Daoy (cell line): ENCODE data around the gene AIFM2. TPM values are rescaled to one million over a fixed set of nuclear protein-coding genes. Genes with fewer than 3 reads are reported as not detected.
A peak's percentile ranks its signal among the peaks of the same experiment; 100 is the strongest.
"Not testable (repeated sequence)": the region's sequence is repeated elsewhere in the genome, so short reads cannot be mapped to it uniquely, and the experiment has no call there.

ENCODE experiments used
- DNase-seq: peaks from one replicate; pipeline ENCODE4 v3.0.0-alpha.2; 2015; ENCODE audit warnings: low read depth
- total RNA-seq: library from RNA; depleted of rRNA; stranded (reverse); fragments of >200 nt; shearing (Covaris generic); gene quantifications from 2 replicates; pipeline ENCODE4 v1.2.3, GENCODE V29; 2014

Gene AIFM2
- total RNA-seq, 1 experiment from 2014 or later, result 6.5 TPM

DNA sequence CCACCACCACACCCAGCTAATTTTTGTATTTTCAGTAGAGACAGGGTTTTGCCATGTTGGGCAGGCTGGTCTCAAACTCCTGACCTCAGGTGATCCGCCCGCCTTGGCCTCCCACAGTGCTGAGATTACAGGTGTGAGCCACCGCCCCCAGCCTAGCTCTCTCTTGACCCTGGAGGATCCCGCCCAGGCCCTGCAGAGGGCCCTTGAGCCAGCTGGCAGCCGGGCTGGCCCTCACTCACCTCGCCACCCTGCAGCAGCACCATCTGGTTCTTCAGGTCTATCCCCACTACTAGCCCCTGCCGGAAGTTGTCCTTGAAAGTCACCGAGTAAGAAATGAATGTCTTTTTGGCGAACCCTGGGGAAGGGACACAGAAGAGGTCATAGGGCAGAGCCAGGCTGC is 9.5 kb downstream of the AIFM2 start:
- DNase-seq, result not testable (repeated sequence)

- DNase-seq, result no peak
Observed at GRCh38 chr10:70122742-70123141, 9.9 kb downstream of the AIFM2 start.

GRCh38 chr10:70121281-70121949 is 11.2 kb downstream of the AIFM2 start:
- no peak for DNase-seq

DNA sequence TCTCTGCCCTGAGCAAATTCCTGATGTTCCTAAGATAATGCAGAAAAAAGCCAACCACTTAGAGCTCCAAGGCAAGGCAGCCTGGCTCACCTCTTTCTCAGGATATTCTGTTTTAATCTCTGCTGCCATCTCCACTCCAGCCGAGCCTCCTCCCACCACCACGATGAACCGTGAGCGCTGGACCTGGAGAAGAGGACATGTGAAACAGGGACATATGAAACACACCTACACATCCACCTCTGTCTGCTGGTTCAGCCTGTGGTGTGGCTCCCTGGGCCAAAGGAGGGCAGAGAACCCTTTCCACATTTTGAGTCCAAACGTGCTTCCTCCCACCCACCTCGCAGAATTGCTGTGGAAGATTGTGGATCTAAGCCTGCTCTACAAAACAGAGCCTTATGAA is 12.2 kb downstream of the AIFM2 start:
- DNase-seq, result no peak

DNA sequence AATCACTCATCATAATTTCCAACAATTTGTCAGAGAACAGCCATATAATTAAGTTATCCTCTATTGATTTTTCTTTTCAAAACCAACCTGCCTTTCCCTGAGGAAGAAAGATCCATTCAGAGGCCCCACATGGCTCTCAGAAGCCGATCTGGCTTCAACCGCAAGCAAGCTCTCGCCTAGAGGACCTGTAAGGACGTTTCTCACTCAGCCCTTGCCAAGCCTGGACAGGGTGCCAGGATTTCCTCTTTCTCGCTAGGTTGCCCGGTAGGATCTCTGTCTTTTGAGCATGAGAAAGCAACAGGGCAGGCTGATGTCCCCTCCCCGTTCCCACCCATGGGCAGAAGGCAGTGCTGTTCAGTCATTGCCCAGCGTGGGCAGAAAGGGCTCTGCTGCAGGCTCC is 13.0 kb downstream of the AIFM2 start:
- DNase-seq, result no peak

DNA sequence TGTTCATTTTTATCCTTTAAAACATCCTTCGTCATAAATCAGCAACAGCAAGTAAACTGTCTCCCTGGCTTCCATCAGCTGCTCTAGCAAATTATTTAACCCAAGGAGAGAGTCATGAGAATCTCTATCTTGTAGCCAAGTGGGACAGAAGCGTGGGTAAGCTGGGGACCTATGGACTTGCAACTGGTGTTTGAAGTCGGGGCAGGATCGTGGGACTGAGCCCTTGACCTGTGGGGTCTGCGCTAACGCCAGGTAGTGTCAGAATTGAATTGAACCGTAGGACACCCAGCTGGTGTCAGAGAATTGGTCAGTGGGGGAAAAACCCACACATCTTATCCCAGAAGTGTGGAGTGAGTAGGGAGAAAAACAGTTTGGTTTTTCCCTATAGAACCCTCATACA is 13.4 kb downstream of the AIFM2 start:
- no peak for DNase-seq

- DNase-seq, result no peak
Observed at GRCh38 chr10:70118196-70118595, 14.4 kb downstream of the AIFM2 start.

DNA sequence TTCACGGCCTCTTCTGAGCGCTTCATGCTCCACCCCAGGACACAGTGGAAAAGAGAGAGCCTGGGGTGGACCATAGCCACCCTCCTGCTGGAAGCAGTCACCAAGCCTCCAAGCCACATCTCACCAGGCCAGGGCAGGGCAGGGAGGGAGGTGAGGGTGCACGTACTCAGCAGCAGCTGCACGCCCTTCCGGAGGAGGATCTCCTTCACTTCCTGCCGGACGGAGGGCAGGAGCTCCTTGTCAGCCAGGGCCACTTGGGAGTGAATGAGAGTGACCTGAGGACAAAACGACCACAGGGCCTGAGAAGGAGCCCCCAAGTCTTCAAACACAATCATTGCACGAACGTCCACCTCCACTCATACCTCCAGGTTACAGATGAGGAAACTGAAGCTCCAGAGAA is 15.0 kb downstream of the AIFM2 start:
- DNase-seq, result no peak

- DNase-seq, result peak; percentile 16
Observed at GRCh38 chr10:70115948-70116682, 16.5 kb downstream of the AIFM2 start.

- DNase-seq, result no peak
Observed at GRCh38 chr10:70114902-70115301, 17.7 kb downstream of the AIFM2 start.

- DNase-seq, result no peak
Observed at GRCh38 chr10:70112071-70112470, 20.6 kb downstream of the AIFM2 start.

DNA sequence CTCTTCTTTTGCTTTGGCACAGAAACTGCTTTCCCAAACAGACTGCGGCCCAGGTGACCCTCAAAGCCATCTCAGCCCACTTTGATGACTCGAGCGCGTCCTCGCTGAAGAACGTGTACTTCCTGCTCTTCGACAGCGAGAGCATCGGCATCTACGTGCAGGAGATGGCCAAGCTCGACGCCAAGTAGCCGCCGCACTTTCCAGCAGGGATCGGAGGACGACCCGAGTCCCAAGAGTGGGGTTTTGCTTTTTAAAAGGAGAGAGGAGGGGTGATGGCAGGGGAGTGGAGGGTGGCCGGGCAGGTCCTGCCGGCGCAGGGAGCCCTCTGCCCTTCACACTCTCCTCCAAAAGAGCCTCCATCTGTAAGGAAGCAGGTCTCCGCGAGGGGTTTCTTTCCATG is 21.1 kb downstream of the AIFM2 start:
- DNase-seq, result no peak

DNA sequence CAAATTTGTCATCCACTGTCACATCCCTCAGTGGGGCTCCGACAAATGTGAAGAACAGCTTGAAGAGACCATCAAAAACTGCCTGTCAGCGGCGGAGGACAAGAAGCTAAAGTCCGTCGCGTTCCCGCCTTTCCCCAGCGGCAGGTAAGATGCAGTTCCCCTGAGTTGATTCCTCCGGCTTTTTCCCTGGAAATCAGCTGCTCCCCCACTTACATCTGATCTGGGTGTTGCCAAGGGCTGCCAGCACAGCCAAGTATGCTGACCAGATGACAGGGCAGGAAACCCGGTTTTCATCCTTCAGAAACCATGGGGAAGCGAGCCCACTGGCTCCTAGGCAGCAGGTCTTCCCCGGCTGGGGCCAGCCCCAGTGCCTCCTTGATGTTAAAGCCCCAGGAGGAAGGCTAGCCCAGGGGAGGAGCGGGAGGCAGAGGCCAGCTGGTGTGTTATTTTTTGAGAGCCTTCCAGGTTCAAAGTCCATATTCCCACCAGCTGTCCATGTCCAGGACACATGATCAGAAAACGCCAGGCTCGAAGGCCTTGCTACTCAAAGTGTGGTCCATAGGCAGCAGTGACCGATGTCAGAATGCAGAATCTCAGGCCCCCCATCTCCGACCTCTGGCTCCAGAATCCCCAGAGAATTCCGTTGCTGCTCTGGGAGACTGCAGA is 23.4 kb downstream of the AIFM2 start:
- DNase-seq, result no peak

- DNase-seq, result peak; percentile 39
Observed at GRCh38 chr10:70106958-70107791, 25.4 kb downstream of the AIFM2 start.

- no peak for DNase-seq
Observed at GRCh38 chr10:70101668-70102067, 31.0 kb downstream of the AIFM2 start.

DNA sequence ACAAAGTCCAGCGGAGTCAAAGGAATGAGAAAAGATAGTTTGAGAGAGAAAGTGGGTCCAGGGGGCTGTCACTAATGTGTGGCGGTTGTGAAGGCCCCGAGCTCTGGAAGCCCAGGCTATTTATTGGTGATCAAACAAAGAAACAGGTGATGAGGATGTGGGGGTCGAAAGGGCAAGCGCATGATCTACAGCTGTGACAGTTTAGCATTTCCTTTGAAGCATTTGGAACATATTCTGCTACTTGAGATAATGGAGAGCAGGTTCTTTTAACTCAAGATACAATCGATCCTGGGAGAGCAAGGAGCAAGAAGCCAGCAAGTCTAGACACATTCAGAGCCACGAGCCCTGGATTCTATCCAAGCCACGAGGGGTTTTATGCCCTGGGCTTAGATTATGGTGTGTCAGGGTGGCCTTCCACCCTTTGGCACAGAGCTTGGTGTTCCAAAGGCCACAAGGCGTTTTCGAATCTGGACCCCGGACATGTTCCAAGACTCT is 31.5 kb downstream of the AIFM2 start:
- not testable (repeated sequence) for DNase-seq

GRCh38 chr10:70098271-70098670 is 34.4 kb downstream of the AIFM2 start:
- no peak for DNase-seq

GRCh38 chr10:70097459-70097858 is 35.2 kb downstream of the AIFM2 start:
- no peak for DNase-seq

DNA sequence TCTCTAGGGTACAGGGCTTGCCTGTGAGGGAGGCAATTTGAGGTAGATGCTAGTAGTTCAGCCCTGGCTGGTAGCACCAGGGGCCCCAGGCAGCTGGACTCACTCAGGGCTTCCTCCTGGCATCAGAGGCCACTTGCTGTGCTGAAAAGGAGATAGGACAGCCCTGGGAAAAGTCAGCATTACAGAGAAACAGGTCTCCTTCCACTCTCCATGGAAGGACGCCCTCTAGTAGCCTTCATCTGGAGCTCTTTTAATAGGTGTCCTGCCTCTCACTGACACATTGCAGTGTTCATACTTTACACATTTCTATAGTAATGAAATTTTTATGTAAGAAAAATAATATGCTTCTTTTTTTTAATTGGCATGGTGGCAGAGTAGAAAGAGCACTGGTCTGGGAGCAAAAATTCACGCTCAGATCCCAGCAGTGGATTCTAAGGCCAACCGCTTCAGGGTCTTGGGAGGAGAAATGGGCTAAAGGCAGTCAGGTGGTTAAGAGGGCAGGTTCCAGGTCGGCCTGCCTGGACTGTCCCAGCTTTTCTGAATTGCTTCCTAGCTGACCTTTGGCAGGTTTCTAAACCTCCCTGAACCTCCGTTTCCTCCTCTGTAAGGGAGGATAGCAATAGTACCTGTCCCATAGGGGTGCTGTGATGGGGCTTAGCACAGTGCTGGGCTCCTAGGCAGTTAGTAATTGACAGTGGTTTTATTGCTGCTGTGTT is 35.8 kb downstream of the AIFM2 start:
- DNase-seq, result no peak

DNA sequence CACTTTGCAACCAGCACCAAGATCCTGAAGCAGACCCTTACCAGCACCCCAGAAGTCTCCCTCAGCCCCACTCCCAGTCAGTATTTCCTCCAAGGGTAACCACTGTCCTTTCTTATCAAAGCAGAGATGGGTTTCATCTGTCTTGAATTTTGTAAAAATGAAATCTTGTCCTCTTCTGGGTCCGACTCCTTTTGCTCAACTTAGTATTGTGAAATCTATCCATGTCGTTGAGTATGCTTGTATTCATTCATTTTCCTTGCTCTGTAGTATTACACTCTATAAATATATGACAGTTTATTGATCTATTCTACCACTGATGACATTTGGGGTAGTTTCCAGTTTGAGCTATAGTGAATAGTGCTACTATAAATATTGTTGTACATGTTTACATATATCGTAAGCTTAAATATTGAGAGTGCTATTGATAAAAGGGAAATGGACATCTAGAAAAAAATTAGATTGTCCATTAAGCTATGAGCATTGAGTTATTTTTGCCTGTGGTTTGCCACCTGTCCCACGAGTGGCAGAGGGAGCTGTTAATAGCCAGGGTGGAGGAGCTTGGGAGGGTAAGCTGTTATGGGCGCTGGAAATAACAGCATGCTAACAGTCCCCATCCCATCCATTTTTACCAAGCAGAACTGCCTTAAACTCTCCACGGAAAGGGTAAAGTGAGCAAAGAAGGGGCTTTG is 36.5 kb downstream of the AIFM2 start:
- DNase-seq, result no peak

- no peak for DNase-seq
Observed at GRCh38 chr10:70094250-70094649, 38.4 kb downstream of the AIFM2 start.
